ENCODE results near the gene CPXM2. TPM values are rescaled to one million over a fixed set of nuclear protein-coding genes. Genes with fewer than 3 reads are reported as not detected.

Gene CPXM2
- total RNA-seq, 1 donor from 2014 or later = 15.0 TPM

- DNase-seq (ENCODE audit: extremely low spot score, unreplicated experiment) = no peak
- Mint-ChIP-seq H3K4me3 (no peak overlapping the region), H3K4me1 (ENCODE audit: unreplicated experiment) (no peaks in the 10 kb centered on the region), H3K9me3 (peaks cover 4% of the 10 kb centered on the region), H3K27me3 (peaks cover 15% of the 10 kb centered on the region), H3K27ac (no peak overlapping the region), H3K36me3 (peaks cover 3% of the 10 kb centered on the region)
- TF ChIP-seq, protein P1, sequence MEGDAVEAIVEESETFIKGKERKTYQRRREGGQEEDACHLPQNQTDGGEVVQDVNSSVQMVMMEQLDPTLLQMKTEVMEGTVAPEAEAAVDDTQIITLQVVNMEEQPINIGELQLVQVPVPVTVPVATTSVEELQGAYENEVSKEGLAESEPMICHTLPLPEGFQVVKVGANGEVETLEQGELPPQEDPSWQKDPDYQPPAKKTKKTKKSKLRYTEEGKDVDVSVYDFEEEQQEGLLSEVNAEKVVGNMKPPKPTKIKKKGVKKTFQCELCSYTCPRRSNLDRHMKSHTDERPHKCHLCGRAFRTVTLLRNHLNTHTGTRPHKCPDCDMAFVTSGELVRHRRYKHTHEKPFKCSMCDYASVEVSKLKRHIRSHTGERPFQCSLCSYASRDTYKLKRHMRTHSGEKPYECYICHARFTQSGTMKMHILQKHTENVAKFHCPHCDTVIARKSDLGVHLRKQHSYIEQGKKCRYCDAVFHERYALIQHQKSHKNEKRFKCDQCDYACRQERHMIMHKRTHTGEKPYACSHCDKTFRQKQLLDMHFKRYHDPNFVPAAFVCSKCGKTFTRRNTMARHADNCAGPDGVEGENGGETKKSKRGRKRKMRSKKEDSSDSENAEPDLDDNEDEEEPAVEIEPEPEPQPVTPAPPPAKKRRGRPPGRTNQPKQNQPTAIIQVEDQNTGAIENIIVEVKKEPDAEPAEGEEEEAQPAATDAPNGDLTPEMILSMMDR (conservative IDR thresholded peaks at IDR 0.05) = no peak
Measured at GRCh38 chr10:123843835-123844234, 47.8 kb downstream of the CPXM2 start.

- H3K9me3 Mint-ChIP-seq = peaks cover 4% of the 10 kb centered on the region
- no peaks in the 10 kb centered on the region for H3K4me1 Mint-ChIP-seq (ENCODE audit: unreplicated experiment)
- no peak for DNase-seq (ENCODE audit: extremely low spot score, unreplicated experiment)
- no peak overlapping the region for H3K4me3 Mint-ChIP-seq
- TF ChIP-seq, protein P1 (conservative IDR thresholded peaks at IDR 0.05) = no peak
- H3K36me3 Mint-ChIP-seq = peaks cover 3% of the 10 kb centered on the region
- H3K27me3 Mint-ChIP-seq = peaks cover 20% of the 10 kb centered on the region
- no peak overlapping the region for H3K27ac Mint-ChIP-seq
Measured at GRCh38 chr10:123842692-123843385, 48.8 kb downstream of the CPXM2 start.

DNA sequence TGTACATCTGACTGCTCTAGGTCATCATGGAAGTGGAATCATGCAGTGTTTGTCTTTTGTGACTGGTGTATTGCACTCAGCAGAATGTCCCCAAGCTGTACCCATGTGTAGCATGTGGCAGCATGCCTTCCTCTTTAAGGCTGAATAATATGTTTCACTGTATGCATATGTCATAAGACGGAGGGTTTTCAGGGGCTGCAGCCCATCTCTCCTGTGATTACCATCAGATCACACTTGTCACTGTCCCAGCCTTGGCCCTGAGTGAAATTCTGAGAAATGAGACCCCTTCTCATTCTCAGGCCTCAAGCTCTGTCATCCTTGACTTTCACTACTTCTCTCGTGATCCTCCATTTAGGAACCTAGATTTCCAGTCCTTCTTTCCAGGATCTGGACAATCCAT is 50.0 kb downstream of the CPXM2 start:
- Mint-ChIP-seq H3K27me3 (peaks cover 29% of the 10 kb centered on the region), H3K9me3 (peaks cover 4% of the 10 kb centered on the region), H3K27ac (no peak overlapping the region), H3K4me3 (no peak overlapping the region), H3K4me1 (ENCODE audit: unreplicated experiment) (no peaks in the 10 kb centered on the region), H3K36me3 (peaks cover 3% of the 10 kb centered on the region)
- TF ChIP-seq, protein P1 (conservative IDR thresholded peaks at IDR 0.05) = no peak
- no peak for DNase-seq (ENCODE audit: extremely low spot score, unreplicated experiment)

DNA sequence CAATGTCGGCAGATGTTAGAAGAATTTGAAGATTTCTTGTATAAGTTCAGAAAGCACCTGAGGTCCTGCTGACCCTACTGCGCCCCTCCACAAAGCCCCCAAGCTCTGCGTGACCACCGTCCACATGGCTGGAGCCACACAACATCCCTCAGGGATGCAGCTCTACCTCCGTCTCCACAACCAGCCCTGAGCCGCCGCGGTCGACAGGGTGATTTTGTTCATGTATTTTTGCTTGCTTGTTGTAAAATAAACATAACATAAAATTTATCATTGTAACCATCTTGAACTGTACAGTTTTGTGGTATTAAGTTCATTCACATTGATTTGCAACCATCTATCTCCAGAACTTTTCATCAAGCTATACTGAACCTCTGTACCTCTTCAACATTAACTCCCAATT is 50.5 kb downstream of the CPXM2 start:
- DNase-seq (ENCODE audit: extremely low spot score, unreplicated experiment) = no peak
- Mint-ChIP-seq H3K27ac (no peak overlapping the region), H3K36me3 (peaks cover 6% of the 10 kb centered on the region), H3K4me3 (no peak overlapping the region), H3K27me3 (peaks cover 33% of the 10 kb centered on the region), H3K9me3 (peaks cover 4% of the 10 kb centered on the region), H3K4me1 (ENCODE audit: unreplicated experiment) (no peaks in the 10 kb centered on the region)
- TF ChIP-seq, protein P1 (conservative IDR thresholded peaks at IDR 0.05) = no peak

GRCh38 chr10:123840714-123841113 is 50.9 kb downstream of the CPXM2 start:
- no peaks in the 10 kb centered on the region for H3K4me1 Mint-ChIP-seq (ENCODE audit: unreplicated experiment)
- DNase-seq (ENCODE audit: extremely low spot score, unreplicated experiment) = no peak
- peaks cover 6% of the 10 kb centered on the region for H3K36me3 Mint-ChIP-seq
- peaks cover 4% of the 10 kb centered on the region for H3K9me3 Mint-ChIP-seq
- H3K4me3 Mint-ChIP-seq = no peak overlapping the region
- no peak overlapping the region for H3K27ac Mint-ChIP-seq
- H3K27me3 Mint-ChIP-seq = peaks cover 36% of the 10 kb centered on the region
- TF ChIP-seq, protein P1 (conservative IDR thresholded peaks at IDR 0.05) = no peak
